ENCODE data around the gene ZNF683.
A peak's percentile ranks its signal among the peaks of the same experiment; 100 is the strongest.

Gene ZNF683

GRCh38 chr1:26357121-26357602 lies 15.4 kb downstream of the ZNF683 start:
- DNase-seq, result no peak

GRCh38 chr1:26356106-26356505 lies 16.4 kb downstream of the ZNF683 start:
- DNase-seq, result no peak

GRCh38 chr1:26354972-26355371 lies 17.6 kb downstream of the ZNF683 start:
- DNase-seq, result no peak

GRCh38 chr1:26353976-26354820 lies 18.4 kb downstream of the ZNF683 start, which contains the start of gene CRYBG2:
TSS of gene CRYBG2 (minus strand) at chr1:26354130. CDS start at chr1:26346657, 7,473 bp downstream.
- no peak for DNase-seq

- no peak for DNase-seq
These were observed 19.2 kb downstream of the ZNF683 start for GRCh38 chr1:26353210-26353859.

GRCh38 chr1:26352338-26352679 lies 20.2 kb downstream of the ZNF683 start:
- DNase-seq, result no peak

GRCh38 chr1:26351590-26352337 lies 20.8 kb downstream of the ZNF683 start:
- DNase-seq, result no peak

- DNase-seq, result no peak
These were observed 21.6 kb downstream of the ZNF683 start for GRCh38 chr1:26350701-26351589.

GRCh38 chr1:26350343-26350700 lies 22.2 kb downstream of the ZNF683 start:
- no peak for DNase-seq

- DNase-seq, result no peak
These were observed 22.7 kb downstream of the ZNF683 start for GRCh38 chr1:26349877-26350244.

GRCh38 chr1:26349188-26349876 lies 23.2 kb downstream of the ZNF683 start:
- DNase-seq, result no peak

- DNase-seq, result no peak
These were observed 26.1 kb downstream of the ZNF683 start for GRCh38 chr1:26346274-26347033.

- no peak for DNase-seq
These were observed 26.8 kb downstream of the ZNF683 start for GRCh38 chr1:26345718-26346117.

GRCh38 chr1:26344147-26344920 lies 28.2 kb downstream of the ZNF683 start:
- DNase-seq, result no peak

GRCh38 chr1:26340047-26340481 lies 32.5 kb downstream of the ZNF683 start:
- DNase-seq, result no peak

GRCh38 chr1:26338670-26339069 lies 33.9 kb downstream of the ZNF683 start:
- no peak for DNase-seq

GRCh38 chr1:26337625-26338024 lies 34.9 kb downstream of the ZNF683 start:
- DNase-seq, result no peak

- no peak for DNase-seq
These were observed 35.4 kb downstream of the ZNF683 start for GRCh38 chr1:26337206-26337535.

GRCh38 chr1:26336477-26337205 lies 35.9 kb downstream of the ZNF683 start:
- peak; percentile 83 for DNase-seq

All from activated CD4-positive, alpha-beta T cell treated with anti-CD3 and anti-CD28 coated beads, Interleukin-10, Interleukin-2, amounts not matched to agents 100 ng/mL and 50 ng/mL, durations not matched to agents 16 hours and 8 hours (primary cell).